SK-N-SH treated with all-trans-retinoic acid at 6 μM for 48 hours (cell line): ENCODE results near the gene SAMSN1.

Experiments used
- ARNTL ChIP-seq: fragments of 450-650 bp; formaldehyde crosslinking; IDR thresholded peaks from 2 replicates; pipeline ENCODE4 v1.5.0; 2020; ENCODE audit warnings: low read depth, mild to moderate bottlenecking, moderate library complexity, borderline replicate concordance
- ISL1 ChIP-seq: fragments of 250-450 bp; sonication (Bioruptor Pico); IDR thresholded peaks from 2 replicates; pipeline ENCODE4 v2.1.2; 2022; ENCODE audit warnings: mild to moderate bottlenecking, moderate library complexity
- TOX ChIP-seq: fragments of 250-450 bp; sonication (Bioruptor Pico); IDR thresholded peaks from 2 replicates; pipeline ENCODE4 v1.8.0; 2021; ENCODE audit warnings: mild to moderate bottlenecking, moderate library complexity, borderline replicate concordance
- ZFP3 ChIP-seq: fragments of 250-450 bp; sonication (Bioruptor Pico); IDR thresholded peaks from 2 replicates; pipeline ENCODE4 v1.5.0; 2020; ENCODE audit warnings: mild to moderate bottlenecking, moderate library complexity
- TF ChIP-seq, protein P1 (sequence below): fragments of 250-450 bp; sonication (Bioruptor Pico); IDR thresholded peaks from 2 replicates; pipeline ENCODE4 v1.5.1; 2020; ENCODE audit warnings: low read depth, mild to moderate bottlenecking, moderate library complexity
- TF ChIP-seq, protein P2 (sequence below): fragments of 250-450 bp; sonication (Bioruptor Pico); IDR thresholded peaks from 2 replicates; pipeline ENCODE4 v1.8.0; 2021; ENCODE audit warnings: low read depth, mild to moderate bottlenecking, moderate library complexity, borderline replicate concordance

DNA sequence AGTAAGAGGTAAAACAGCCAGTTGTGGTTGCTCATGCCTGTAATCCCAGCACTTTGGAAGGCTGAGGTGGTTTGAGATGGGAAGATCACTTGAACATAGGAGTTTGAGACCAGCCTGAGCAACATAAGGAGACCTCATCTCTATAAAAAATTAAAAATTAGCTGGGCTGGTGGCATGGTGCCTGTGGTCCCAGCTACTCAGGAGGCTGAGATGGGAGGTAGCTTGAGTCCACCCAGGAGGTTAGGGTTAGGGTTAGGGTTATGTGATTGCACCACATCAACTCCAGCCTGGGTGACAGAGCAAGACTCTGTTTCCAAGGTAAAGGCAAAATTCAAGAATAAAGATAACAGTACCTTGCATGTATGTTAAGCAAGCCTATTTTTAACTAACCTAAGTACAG, 3.5 kb downstream of the SAMSN1 start:
- TF ChIP-seq ARNTL (CRISPR knock-in tag) (no peak), ISL1 (CRISPR knock-in tag) (no peak), ZFP3 (CRISPR knock-in tag) (no peak), TOX (CRISPR knock-in tag) (no peak)
- TF ChIP-seq, protein P1, sequence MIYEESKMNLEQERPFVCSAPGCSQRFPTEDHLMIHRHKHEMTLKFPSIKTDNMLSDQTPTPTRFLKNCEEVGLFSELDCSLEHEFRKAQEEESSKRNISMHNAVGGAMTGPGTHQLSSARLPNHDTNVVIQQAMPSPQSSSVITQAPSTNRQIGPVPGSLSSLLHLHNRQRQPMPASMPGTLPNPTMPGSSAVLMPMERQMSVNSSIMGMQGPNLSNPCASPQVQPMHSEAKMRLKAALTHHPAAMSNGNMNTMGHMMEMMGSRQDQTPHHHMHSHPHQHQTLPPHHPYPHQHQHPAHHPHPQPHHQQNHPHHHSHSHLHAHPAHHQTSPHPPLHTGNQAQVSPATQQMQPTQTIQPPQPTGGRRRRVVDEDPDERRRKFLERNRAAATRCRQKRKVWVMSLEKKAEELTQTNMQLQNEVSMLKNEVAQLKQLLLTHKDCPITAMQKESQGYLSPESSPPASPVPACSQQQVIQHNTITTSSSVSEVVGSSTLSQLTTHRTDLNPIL (CRISPR knock-in tag), result no peak
- TF ChIP-seq, protein P2, sequence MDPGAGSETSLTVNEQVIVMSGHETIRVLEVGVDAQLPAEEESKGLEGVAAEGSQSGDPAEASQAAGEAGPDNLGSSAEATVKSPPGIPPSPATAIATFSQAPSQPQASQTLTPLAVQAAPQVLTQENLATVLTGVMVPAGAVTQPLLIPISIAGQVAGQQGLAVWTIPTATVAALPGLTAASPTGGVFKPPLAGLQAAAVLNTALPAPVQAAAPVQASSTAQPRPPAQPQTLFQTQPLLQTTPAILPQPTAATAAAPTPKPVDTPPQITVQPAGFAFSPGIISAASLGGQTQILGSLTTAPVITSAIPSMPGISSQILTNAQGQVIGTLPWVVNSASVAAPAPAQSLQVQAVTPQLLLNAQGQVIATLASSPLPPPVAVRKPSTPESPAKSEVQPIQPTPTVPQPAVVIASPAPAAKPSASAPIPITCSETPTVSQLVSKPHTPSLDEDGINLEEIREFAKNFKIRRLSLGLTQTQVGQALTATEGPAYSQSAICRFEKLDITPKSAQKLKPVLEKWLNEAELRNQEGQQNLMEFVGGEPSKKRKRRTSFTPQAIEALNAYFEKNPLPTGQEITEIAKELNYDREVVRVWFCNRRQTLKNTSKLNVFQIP (CRISPR knock-in tag), result no peak
